HG02852 (cell line): ENCODE measurements around the gene PARD3B.

ENCODE experiments used
- ATAC-seq: cut with Tn5 transposase; IDR thresholded peaks from one replicate; pipeline ENCODE4 v1.9.1; 2021; ENCODE audit warnings: mild to moderate bottlenecking, moderate library complexity; ENCODE audit not compliant: unreplicated experiment

Gene PARD3B

GRCh38 chr2:205169464-205169863, 624.2 kb downstream of the PARD3B start:
- no peak for ATAC-seq

- ATAC-seq, result no peak
These were observed 625.1 kb downstream of the PARD3B start for GRCh38 chr2:205170399-205170798.

GRCh38 chr2:205171261-205171940, 626.1 kb downstream of the PARD3B start:
- no peak for ATAC-seq

- ATAC-seq, result no peak
These were observed 630.6 kb downstream of the PARD3B start for GRCh38 chr2:205175831-205176230.

GRCh38 chr2:205176546-205176945, 631.3 kb downstream of the PARD3B start:
- ATAC-seq, result no peak

- no peak for ATAC-seq
These were observed 632.3 kb downstream of the PARD3B start for GRCh38 chr2:205177546-205177945.

- no peak for ATAC-seq
These were observed 635.5 kb downstream of the PARD3B start for GRCh38 chr2:205180730-205181129.

- ATAC-seq, result no peak
These were observed 642.5 kb downstream of the PARD3B start for GRCh38 chr2:205187731-205188130.

- ATAC-seq, result no peak
These were observed 643.2 kb downstream of the PARD3B start for GRCh38 chr2:205188239-205189138.

GRCh38 chr2:205189301-205189700, 644.0 kb downstream of the PARD3B start:
- no peak for ATAC-seq

GRCh38 chr2:205190528-205190927, 645.3 kb downstream of the PARD3B start:
- no peak for ATAC-seq

GRCh38 chr2:205193125-205193835, 648.0 kb downstream of the PARD3B start:
- no peak for ATAC-seq

GRCh38 chr2:205193836-205194228, 648.6 kb downstream of the PARD3B start:
- no peak for ATAC-seq

- ATAC-seq, result no peak
These were observed 652.3 kb downstream of the PARD3B start for GRCh38 chr2:205197468-205198139.

- no peak for ATAC-seq
These were observed 652.9 kb downstream of the PARD3B start for GRCh38 chr2:205198140-205198525.

GRCh38 chr2:205199165-205199850, 654.0 kb downstream of the PARD3B start:
- ATAC-seq, result no peak

- no peak for ATAC-seq
These were observed 665.2 kb downstream of the PARD3B start for GRCh38 chr2:205210494-205210893.

- ATAC-seq, result no peak
These were observed 667.1 kb downstream of the PARD3B start for GRCh38 chr2:205212357-205212756.

GRCh38 chr2:205216092-205216491, 670.8 kb downstream of the PARD3B start:
- ATAC-seq, result no peak

GRCh38 chr2:205216580-205216979, 671.3 kb downstream of the PARD3B start:
- ATAC-seq, result no peak
